ENCODE results near the gene CNP. TPM values are rescaled to one million over a fixed set of nuclear protein-coding genes. Genes with fewer than 3 reads are reported as not detected.

CNP gene
- total RNA-seq, 1 experiment from 2014 or later = 79.9 TPM

- no peak for DNase-seq (ENCODE audit: low read depth, low spot score)
- Histone ChIP-seq H3K4me3 (ENCODE audit: low read depth in 2 of 2, low read length in 2 of 2) (no peak overlapping the region), H3K27ac (ENCODE audit: low read length) (no peak overlapping the region), H3K4me1 (ENCODE audit: control insufficient read depth, insufficient read depth, low read length) (peaks cover 8% of the 10 kb centered on the region; the same call in 1 of the 2 replicates), H3K9me3 (ENCODE audit: control insufficient read depth, insufficient read depth, low read depth, low read length) (no peaks in the 10 kb centered on the region), H3K27me3 (ENCODE audit: control insufficient read depth, insufficient read depth, low read length) (no peaks in the 10 kb centered on the region), H3K36me3 (ENCODE audit: control insufficient read depth, insufficient read depth, low read length) (no peaks in the 10 kb centered on the region)
- ATAC-seq = no peak
- intact Hi-C loops (cut with micrococcal nuclease; ENCODE audit: unreplicated experiment) = loop anchor here (5.0 kb wide), 1 partner anchor 76 kb away; no protein-coding TSS in a partner anchor
- ChIA-PET CTCF (interaction anchor here (1.1 kb wide), 1 partner anchor 10 kb away, joined by 4 read pairs; no protein-coding TSS in a partner anchor), POLR2A (interaction anchor here (0.6 kb wide), 1 partner anchor 21 kb away, joined by 4 read pairs; no protein-coding TSS in a partner anchor)
- BruUV-seq (replicated peaks) = no TSS peak
- in situ Hi-C loops (cut with HindIII; ENCODE audit: low pct_unique_long_range_greater_than_20kb, low sequenced_read_pairs) = no loop called here
- TF ChIP-seq CTCF (IDR thresholded peaks at IDR 0.05) (no peak), TCF7L2 (IDR thresholded peaks at IDR 0.05; ENCODE audit: low read depth, low read length) (no peak), REST (IDR thresholded peaks at IDR 0.05; ENCODE audit: insufficient read depth in 1 of 2, low read depth in 2 of 2, low read length in 1 of 2) (no peak), POLR2AphosphoS5 (IDR thresholded peaks at IDR 0.05; ENCODE audit: low read depth, low read length) (no peak), SIN3A (IDR thresholded peaks at IDR 0.05; ENCODE audit: borderline replicate concordance, insufficient read depth, low read depth, low read length) (no peak)
Measured at GRCh38 chr17:42025936-42026335, 59.3 kb downstream of the CNP start.

- intact Hi-C loops (cut with micrococcal nuclease; ENCODE audit: unreplicated experiment) (loop anchor here (5.0 kb wide), 1 partner anchor 75 kb away; no protein-coding TSS in a partner anchor), in situ Hi-C loops (cut with HindIII; ENCODE audit: low pct_unique_long_range_greater_than_20kb, low sequenced_read_pairs) (no loop called here)
- TF ChIP-seq REST (IDR thresholded peaks at IDR 0.05; ENCODE audit: insufficient read depth in 1 of 2, low read depth in 2 of 2, low read length in 1 of 2) (no peak), TCF7L2 (IDR thresholded peaks at IDR 0.05; ENCODE audit: low read depth, low read length) (no peak), CTCF (IDR thresholded peaks at IDR 0.05) (no peak), SIN3A (IDR thresholded peaks at IDR 0.05; ENCODE audit: borderline replicate concordance, insufficient read depth, low read depth, low read length) (no peak), POLR2AphosphoS5 (IDR thresholded peaks at IDR 0.05; ENCODE audit: low read depth, low read length) (0 out of 2 replicates have a peak, but pooled peaks have one; percentile 11)
- Histone ChIP-seq H3K36me3 (ENCODE audit: control insufficient read depth, insufficient read depth, low read length) (no peaks in the 10 kb centered on the region), H3K27ac (ENCODE audit: low read length) (no peak overlapping the region), H3K27me3 (ENCODE audit: control insufficient read depth, insufficient read depth, low read length) (no peaks in the 10 kb centered on the region), H3K4me1 (ENCODE audit: control insufficient read depth, insufficient read depth, low read length) (peaks cover 5% of the 10 kb centered on the region; the same call in 1 of the 2 replicates), H3K9me3 (ENCODE audit: control insufficient read depth, insufficient read depth, low read depth, low read length) (no peaks in the 10 kb centered on the region), H3K4me3 (ENCODE audit: low read depth in 2 of 2, low read length in 2 of 2) (no peak overlapping the region)
- BruUV-seq (replicated peaks) = no TSS peak
- DNase-seq (ENCODE audit: low read depth, low spot score) = no peak
- ATAC-seq = no peak
- ChIA-PET CTCF (interaction anchor here (0.6 to 1.1 kb wide), 3 partner anchors 11 to 527 kb away, joined by 3 to 6 read pairs (median 4); no protein-coding TSS in a partner anchor), POLR2A (no interaction called here)
Measured at GRCh38 chr17:42026857-42027589, 60.4 kb downstream of the CNP start.

All from Panc1 (cell line).